HEK293 (cell line): ENCODE data around the gene KCNMA1.

ENCODE experiments used
- CTCF ChIA-PET: fragments of 350-600 bp; formaldehyde crosslinking; extraction: SDS; loops from one replicate; lab custom pipeline; 2021; ENCODE audit warnings: antibody characterized with exemption; lab: Yijun Ruan, JAX
- POLR2A ChIA-PET: fragments of 300-600 bp; formaldehyde crosslinking; extraction: SDS; loops from one replicate; lab custom pipeline; 2020; ENCODE audit warnings: antibody characterized with exemption, inconsistent platforms; lab: Yijun Ruan, JAX
- H3K27ac ChIP-seq: fragments of 200-500 bp; sonication (Bioruptor generic); 2 replicates; pipeline ENCODE4 v1.5.1; 2014; ENCODE audit warnings: low read depth, low read length, control low read depth, inconsistent platforms; ENCODE audit errors: extremely low read depth
- H3K36me3 ChIP-seq, 2 experiments: fragments of 200-500 bp in 1 of 2; sonication (Bioruptor generic) in 1 of 2; 1 replicate in 1 of 2; 2 replicates in 1 of 2; pipeline ENCODE4 v1.5.1; 2014 to 2017; ENCODE audit warnings: inconsistent platforms in 2 of 2, low read length in 2 of 2; ENCODE audit not compliant: control insufficient read depth in 2 of 2, insufficient read depth in 1 of 2
- H3K4me1 ChIP-seq: fragments of 200-500 bp; sonication (Bioruptor generic); 2 replicates; pipeline ENCODE4 v1.5.1; 2014; ENCODE audit warnings: mild to moderate bottlenecking, low read length, inconsistent platforms; ENCODE audit not compliant: control insufficient read depth, insufficient read depth
- H3K4me3 ChIP-seq: 2 replicates; pipeline ENCODE4 v1.5.1; 2011; ENCODE audit warnings: low read depth, mild to moderate bottlenecking, control low read depth, low read length, moderate library complexity
- H3K9me3 ChIP-seq: fragments of 200-500 bp; sonication (Bioruptor generic); 2 replicates; pipeline ENCODE4 v1.5.1; 2014; ENCODE audit warnings: low read depth, low read length, inconsistent platforms; ENCODE audit not compliant: control insufficient read depth, insufficient read depth
- BCL6B ChIP-seq: fragments of 450-650 bp; formaldehyde crosslinking; IDR thresholded peaks from 2 replicates; pipeline ENCODE4 v1.5.1; 2017; ENCODE audit warnings: missing biosample characterization, missing genetic modification characterization
- SP7 ChIP-seq: fragments of 450-650 bp; formaldehyde crosslinking; IDR thresholded peaks from 2 replicates; pipeline ENCODE4 v1.5.1; 2016; ENCODE audit warnings: missing biosample characterization, missing genetic modification characterization
- ZBTB6 ChIP-seq: fragments of 450-650 bp; formaldehyde crosslinking; IDR thresholded peaks from 2 replicates; pipeline ENCODE4 v1.5.1; 2017; ENCODE audit warnings: missing biosample characterization, missing genetic modification characterization
- ZFP37 ChIP-seq: fragments of 450-650 bp; formaldehyde crosslinking; IDR thresholded peaks from 2 replicates; pipeline ENCODE4 v1.5.1; 2016; ENCODE audit warnings: missing biosample characterization, missing genetic modification characterization
- ZNF121 ChIP-seq: fragments of 450-650 bp; formaldehyde crosslinking; IDR thresholded peaks from 2 replicates; pipeline ENCODE4 v1.5.1; 2016; ENCODE audit warnings: missing biosample characterization, missing genetic modification characterization
- ZNF19 ChIP-seq: fragments of 450-650 bp; formaldehyde crosslinking; IDR thresholded peaks from 2 replicates; pipeline ENCODE4; 2016; ENCODE audit warnings: missing biosample characterization, missing genetic modification characterization, low read depth
- ZNF26 ChIP-seq: fragments of 450-650 bp; formaldehyde crosslinking; IDR thresholded peaks from 2 replicates; pipeline ENCODE4 v1.5.1; 2016; ENCODE audit warnings: missing biosample characterization, missing genetic modification characterization
- ZNF416 ChIP-seq: fragments of 450-650 bp; formaldehyde crosslinking; IDR thresholded peaks from 2 replicates; pipeline ENCODE4 v1.5.1; 2016; ENCODE audit warnings: missing biosample characterization, missing genetic modification characterization
- ZNF560 ChIP-seq: fragments of 450-650 bp; formaldehyde crosslinking; IDR thresholded peaks from 2 replicates; pipeline ENCODE4 v1.5.1; 2017; ENCODE audit warnings: missing biosample characterization, missing genetic modification characterization, borderline replicate concordance
- ZNF791 ChIP-seq: fragments of 450-650 bp; formaldehyde crosslinking; IDR thresholded peaks from 2 replicates; pipeline ENCODE4 v1.5.1; 2016; ENCODE audit warnings: missing biosample characterization, missing genetic modification characterization
- ZNF837 ChIP-seq: fragments of 450-650 bp; formaldehyde crosslinking; IDR thresholded peaks from 2 replicates; pipeline ENCODE4 v1.5.1; 2016; ENCODE audit warnings: missing biosample characterization, missing genetic modification characterization
- TF ChIP-seq, protein P1 (sequence below): fragments of 450-650 bp; formaldehyde crosslinking; IDR thresholded peaks from 2 replicates; pipeline ENCODE4 v1.5.1; 2017; ENCODE audit warnings: missing biosample characterization, missing genetic modification characterization
- TF ChIP-seq, protein P2 (sequence below): fragments of 450-650 bp; formaldehyde crosslinking; IDR thresholded peaks from 2 replicates; pipeline ENCODE4 v1.5.1; 2017; ENCODE audit warnings: missing biosample characterization, mild to moderate bottlenecking, missing genetic modification characterization, moderate library complexity

The KCNMA1 gene

DNA sequence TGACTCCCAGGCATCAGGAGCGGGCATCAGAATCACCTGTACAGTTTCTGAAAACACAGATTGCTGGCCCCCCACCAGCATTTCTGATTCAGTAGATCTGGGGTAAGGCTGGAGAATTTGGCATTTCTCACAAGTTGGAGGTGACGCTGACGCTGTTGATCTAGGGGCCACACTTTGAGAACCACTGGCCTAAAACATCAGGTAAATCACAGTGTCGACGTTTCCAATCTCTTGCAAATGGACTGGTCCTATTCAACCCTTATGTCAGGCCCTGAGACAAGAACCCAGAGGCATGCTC lies 564.0 kb downstream of the KCNMA1 start:
- Histone ChIP-seq H3K36me3 (no peaks in the 10 kb centered on the region), H3K9me3 (no peaks in the 10 kb centered on the region), H3K4me3 (no peak overlapping the region), H3K27ac (no peak overlapping the region), H3K4me1 (no peaks in the 10 kb centered on the region)
- POLR2A ChIA-PET, result no interaction called here
- CTCF ChIA-PET, result no interaction called here
- TF ChIP-seq ZNF837 (tag by site-specific recombination) (no peak), ZNF560 (tag by site-specific recombination) (no peak), SP7 (tag by site-specific recombination) (no peak), ZBTB6 (tag by site-specific recombination) (no peak), ZNF19 (tag by site-specific recombination) (no peak), ZNF416 (no peak), BCL6B (tag by site-specific recombination) (no peak), ZFP37 (no peak), ZNF26 (no peak)
- TF ChIP-seq, protein P1, sequence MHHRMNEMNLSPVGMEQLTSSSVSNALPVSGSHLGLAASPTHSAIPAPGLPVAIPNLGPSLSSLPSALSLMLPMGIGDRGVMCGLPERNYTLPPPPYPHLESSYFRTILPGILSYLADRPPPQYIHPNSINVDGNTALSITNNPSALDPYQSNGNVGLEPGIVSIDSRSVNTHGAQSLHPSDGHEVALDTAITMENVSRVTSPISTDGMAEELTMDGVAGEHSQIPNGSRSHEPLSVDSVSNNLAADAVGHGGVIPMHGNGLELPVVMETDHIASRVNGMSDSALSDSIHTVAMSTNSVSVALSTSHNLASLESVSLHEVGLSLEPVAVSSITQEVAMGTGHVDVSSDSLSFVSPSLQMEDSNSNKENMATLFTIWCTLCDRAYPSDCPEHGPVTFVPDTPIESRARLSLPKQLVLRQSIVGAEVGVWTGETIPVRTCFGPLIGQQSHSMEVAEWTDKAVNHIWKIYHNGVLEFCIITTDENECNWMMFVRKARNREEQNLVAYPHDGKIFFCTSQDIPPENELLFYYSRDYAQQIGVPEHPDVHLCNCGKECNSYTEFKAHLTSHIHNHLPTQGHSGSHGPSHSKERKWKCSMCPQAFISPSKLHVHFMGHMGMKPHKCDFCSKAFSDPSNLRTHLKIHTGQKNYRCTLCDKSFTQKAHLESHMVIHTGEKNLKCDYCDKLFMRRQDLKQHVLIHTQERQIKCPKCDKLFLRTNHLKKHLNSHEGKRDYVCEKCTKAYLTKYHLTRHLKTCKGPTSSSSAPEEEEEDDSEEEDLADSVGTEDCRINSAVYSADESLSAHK, result no peak

DNA sequence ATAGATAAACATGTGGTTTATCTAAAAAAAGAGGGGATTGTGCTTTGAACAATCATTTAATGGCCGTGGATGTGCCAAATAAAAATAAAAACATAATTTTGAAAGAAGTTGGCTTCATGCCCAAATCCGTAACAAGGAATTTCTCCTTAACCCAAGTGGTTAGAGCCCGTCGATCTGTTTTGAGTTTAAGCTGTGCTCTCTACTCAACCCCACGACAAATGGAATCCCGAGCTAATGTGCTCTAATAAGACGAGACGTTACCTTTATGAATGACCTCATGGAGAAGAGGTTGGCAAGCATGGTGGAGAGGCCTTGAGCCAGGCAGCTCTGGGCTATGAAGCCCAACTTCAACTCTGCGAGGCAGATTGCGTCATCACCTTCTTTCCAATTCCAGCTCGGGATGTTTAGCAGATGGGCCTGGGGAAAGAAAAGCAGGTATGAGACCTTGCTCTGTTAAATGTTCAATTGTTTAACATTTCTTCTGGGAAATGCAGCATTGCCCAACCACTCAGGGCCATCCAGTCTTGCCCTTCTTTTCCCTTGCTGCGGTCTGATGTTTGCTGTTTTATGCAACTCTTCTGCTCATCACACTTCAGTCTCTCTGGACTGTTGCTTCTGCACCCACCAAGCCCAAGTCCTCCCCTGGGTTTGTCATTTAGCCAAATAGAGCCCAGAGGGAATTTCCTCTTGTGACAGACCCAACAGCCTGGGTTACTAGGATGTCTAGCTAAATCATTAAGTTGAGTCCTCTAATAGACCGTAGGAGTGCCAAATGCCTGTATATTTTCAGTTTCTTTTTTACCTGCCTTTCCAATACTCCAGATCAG lies 564.6 kb downstream of the KCNMA1 start:
- ChIA-PET CTCF (interaction anchor here (0.6 kb wide), 1 partner anchor 647 kb away, joined by 4 read pairs; no protein-coding TSS in a partner anchor), POLR2A (no interaction called here)
- Histone ChIP-seq H3K9me3 (no peaks in the 10 kb centered on the region), H3K36me3 (no peaks in the 10 kb centered on the region), H3K4me3 (no peak overlapping the region), H3K27ac (no peak overlapping the region), H3K4me1 (no peaks in the 10 kb centered on the region)
- TF ChIP-seq, protein P2, sequence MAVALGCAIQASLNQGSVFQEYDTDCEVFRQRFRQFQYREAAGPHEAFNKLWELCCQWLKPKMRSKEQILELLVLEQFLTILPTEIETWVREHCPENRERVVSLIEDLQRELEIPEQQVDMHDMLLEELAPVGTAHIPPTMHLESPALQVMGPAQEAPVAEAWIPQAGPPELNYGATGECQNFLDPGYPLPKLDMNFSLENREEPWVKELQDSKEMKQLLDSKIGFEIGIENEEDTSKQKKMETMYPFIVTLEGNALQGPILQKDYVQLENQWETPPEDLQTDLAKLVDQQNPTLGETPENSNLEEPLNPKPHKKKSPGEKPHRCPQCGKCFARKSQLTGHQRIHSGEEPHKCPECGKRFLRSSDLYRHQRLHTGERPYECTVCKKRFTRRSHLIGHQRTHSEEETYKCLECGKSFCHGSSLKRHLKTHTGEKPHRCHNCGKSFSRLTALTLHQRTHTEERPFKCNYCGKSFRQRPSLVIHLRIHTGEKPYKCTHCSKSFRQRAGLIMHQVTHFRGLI (tag by site-specific recombination), result peak; percentile 58; the same call in 1 of the 2 replicates
- no peak for TF ChIP-seq ZNF791 (tag by site-specific recombination)
- no peak for TF ChIP-seq ZNF121 (tag by site-specific recombination)
